CD14-positive monocyte (primary cell): ENCODE results near the gene NADK2. TPM values are rescaled to one million over a fixed set of nuclear protein-coding genes. Genes with fewer than 3 reads are reported as not detected.

Experiments
- DNase-seq, 3 donors: peaks; one replicate each; pipeline ENCODE4 v3.0.0-alpha.2; 2011 to 2022
- H2AFZ ChIP-seq: 2 replicates; pipeline ENCODE4 v1.6.0; 2012; ENCODE audit warnings: mild to moderate bottlenecking, low read depth, low read length, inconsistent platforms; ENCODE audit not compliant: insufficient read depth, poor library complexity, severe bottlenecking
- H3K27ac ChIP-seq, 2 donors: 1 replicate in 1 of 2; 2 replicates in 1 of 2; pipeline ENCODE4 v1.5.1; 2012 to 2013; ENCODE audit warnings: low read length in 2 of 2, control low read depth in 1 of 2, inconsistent platforms in 1 of 2, low read depth in 1 of 2, mild to moderate bottlenecking in 1 of 2
- H3K27me3 ChIP-seq, 2 donors: one replicate each; pipeline versions ENCODE4 v1.6.0 to v1.6.1; 2011 to 2013; ENCODE audit warnings: low read length in 2 of 2; ENCODE audit not compliant: control insufficient read depth in 2 of 2, insufficient read depth in 2 of 2
- H3K36me3 ChIP-seq, 2 donors: replicated peaks in 1 of 2; 1 replicate in 1 of 2; 2 replicates in 1 of 2; pipeline versions ENCODE4 v1.5.1 to v1.6.1; 2012 to 2013; ENCODE audit warnings: low read length in 2 of 2, control low read depth in 1 of 2, inconsistent platforms in 1 of 2, mild to moderate bottlenecking in 1 of 2; ENCODE audit not compliant: insufficient read depth in 2 of 2, control insufficient read depth in 1 of 2
- H3K4me1 ChIP-seq, 2 donors: 1 replicate in 1 of 2; 2 replicates in 1 of 2; pipeline versions ENCODE4 v1.5.1 to v1.6.1; 2012 to 2013; ENCODE audit warnings: low read length in 2 of 2, control low read depth in 1 of 2, inconsistent platforms in 1 of 2, mild to moderate bottlenecking in 1 of 2, moderate library complexity in 1 of 2; ENCODE audit not compliant: insufficient read depth in 2 of 2, control insufficient read depth in 1 of 2
- H3K4me2 ChIP-seq: replicated peaks from 2 replicates; pipeline ENCODE3; 2012; ENCODE audit warnings: low read length, moderate library complexity, mild to moderate bottlenecking; ENCODE audit not compliant: poor library complexity, severe bottlenecking; ENCODE audit errors: extremely low read depth
- H3K4me3 ChIP-seq, 3 experiments: fragments of 200-600 bp in 1 of 3; sonication (generic) in 1 of 3; replicated peaks in 1 of 3; 1 replicate in 2 of 3; 2 replicates in 1 of 3; pipeline ENCODE4 v1.5.1; 2011 to 2013; ENCODE audit warnings: low read length in 3 of 3, mild to moderate bottlenecking in 3 of 3, control low read depth in 2 of 3, low read depth in 2 of 3, inconsistent platforms in 1 of 3, moderate library complexity in 1 of 3
- H3K79me2 ChIP-seq: 2 replicates; pipeline ENCODE4 v1.6.0; 2012; ENCODE audit warnings: mild to moderate bottlenecking, control low read depth, inconsistent platforms, low read length, moderate library complexity; ENCODE audit not compliant: insufficient read depth
- H3K9ac ChIP-seq: 2 replicates; pipeline ENCODE4 v1.6.0; 2017; ENCODE audit warnings: low read length, mild to moderate bottlenecking; ENCODE audit not compliant: insufficient read depth, poor library complexity, severe bottlenecking
- H3K9me3 ChIP-seq, 2 donors: replicated peaks in 1 of 2; 1 replicate in 1 of 2; 2 replicates in 1 of 2; pipeline versions ENCODE4 v1.5.1 to v1.6.1; 2012 to 2013; ENCODE audit warnings: low read length in 2 of 2, control low read depth in 1 of 2; ENCODE audit not compliant: control insufficient read depth in 1 of 2, insufficient read depth in 1 of 2
- H4K20me1 ChIP-seq: 2 replicates; pipeline ENCODE4 v1.6.0; 2012; ENCODE audit warnings: mild to moderate bottlenecking, low read length, control low read depth, moderate library complexity; ENCODE audit not compliant: insufficient read depth
- H3K27ac Mint-ChIP-seq, 7 donors: one replicate each; pipeline ENCODE4 v1.8.0; 2020; ENCODE audit warnings: mild to moderate bottlenecking in 7 of 7, mixed read lengths in 7 of 7, moderate library complexity in 6 of 7, inconsistent platforms in 2 of 7
- H3K27me3 Mint-ChIP-seq, 3 donors: one replicate each; pipeline ENCODE4 v1.8.0; 2021 to 2022; ENCODE audit warnings: low read depth in 3 of 3, mild to moderate bottlenecking in 3 of 3, mixed read lengths in 3 of 3, moderate library complexity in 3 of 3, inconsistent platforms in 1 of 3
- H3K36me3 Mint-ChIP-seq, 2 donors: one replicate each; pipeline ENCODE4 v1.8.0; 2020; ENCODE audit warnings: mixed read lengths in 2 of 2, inconsistent platforms in 1 of 2, mild to moderate bottlenecking in 1 of 2
- H3K4me1 Mint-ChIP-seq: one replicate; pipeline ENCODE4 v1.8.0; 2020; ENCODE audit warnings: mild to moderate bottlenecking, mixed read lengths
- H3K4me3 Mint-ChIP-seq, 2 donors: one replicate each; pipeline ENCODE4 v1.8.0; 2020; ENCODE audit warnings: mild to moderate bottlenecking in 2 of 2, mixed read lengths in 2 of 2, moderate library complexity in 1 of 2
- H3K9me3 Mint-ChIP-seq, 7 donors: one replicate each; pipeline ENCODE4 v1.8.0; 2020 to 2022; ENCODE audit warnings: mixed read lengths in 7 of 7, mild to moderate bottlenecking in 6 of 7, moderate library complexity in 6 of 7, inconsistent platforms in 2 of 7
- WGBS: methylation state at CpG from one replicate; pipeline ENCODE4 v1.1.5; 2013; ENCODE audit warnings: missing lambda C conversion rate; ENCODE audit not compliant: insufficient coverage; 5-methylcytosine and 5-hydroxymethylcytosine counted together
- intact Hi-C, 2 donors: fragments of 100-400 bp; cut with micrococcal nuclease; formaldehyde crosslinking; loops; one replicate each; pipeline versions ENCODE4 v1.15.0 to v1.15.1; 2023
- polyA plus RNA-seq, 3 donors: library from polyadenylated mRNA; depleted of rRNA in 1 of 3; unstranded in 2 of 3; stranded (reverse) in 1 of 3; fragments of 300-500 nt in 2 of 3; fragments of >200 nt in 1 of 3; fragmentation: Illumina TruSeq in 2 of 3; gene quantifications; 1 replicate in 2 of 3; 2 replicates in 1 of 3; pipeline ENCODE4 v1.2.3, GENCODE V29; 2012 to 2021
- TF ChIP-seq, protein P1 (sequence below): fragments of 200-600 bp; IDR thresholded peaks from one replicate; pipeline ENCODE4 v1.8.0; 2022; ENCODE audit warnings: antibody characterized with exemption, mild to moderate bottlenecking

Gene NADK2
- polyA plus RNA-seq, 3 donors, result 2.6 to 5.9 (median 3.3) TPM

DNA sequence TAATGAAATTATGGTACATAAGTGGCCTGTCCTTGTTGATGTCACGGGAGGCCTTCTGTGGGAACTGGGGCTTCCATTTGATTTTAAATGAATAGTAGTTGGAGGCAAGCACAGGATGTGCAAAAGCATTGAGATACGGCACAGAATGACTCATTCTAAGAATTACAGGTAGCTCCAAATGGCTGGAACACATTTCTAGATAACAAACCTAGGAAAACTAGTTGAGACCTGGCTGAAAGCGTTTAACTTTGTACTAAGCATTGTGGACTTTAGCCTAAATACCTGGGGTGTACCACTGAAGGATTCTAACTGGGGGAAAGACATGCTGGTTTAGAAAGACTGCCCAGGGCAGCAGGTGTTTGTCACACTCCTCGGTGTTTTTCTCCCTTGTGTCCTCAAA is 80.4 kb downstream of the NADK2 start:
- peaks cover 55 to 87% of the 10 kb centered on the region in 2 donors for H3K36me3 ChIP-seq
- WGBS, result 100% methylated on average over 1 of the region's 4 CpGs

DNA sequence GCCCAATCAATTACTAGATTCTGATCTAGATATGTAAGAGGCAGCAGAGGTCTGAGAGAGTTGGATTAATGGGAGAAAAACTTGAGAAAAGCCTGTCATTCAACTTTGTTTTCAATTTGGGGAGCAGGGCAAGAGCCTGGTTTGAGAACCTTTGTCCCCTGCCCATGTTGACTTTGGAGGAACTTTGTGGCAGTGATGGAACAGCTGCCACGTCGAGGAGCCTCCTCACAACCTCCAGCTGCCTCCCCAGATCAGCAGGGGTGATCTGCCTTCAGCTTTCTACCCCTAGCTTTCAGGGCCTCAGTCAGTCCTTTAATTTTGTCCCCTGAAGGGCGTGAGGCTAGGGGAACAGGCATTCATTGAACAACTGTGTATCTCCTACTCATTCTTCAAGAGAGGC is 81.1 kb downstream of the NADK2 start:
- peaks cover 52 to 87% of the 10 kb centered on the region in 2 donors for H3K36me3 ChIP-seq
- H4K20me1 ChIP-seq, result no peaks in the 10 kb centered on the region
- no peak overlapping the region for H3K27ac ChIP-seq
- peaks cover 71% of the 10 kb centered on the region for H3K79me2 ChIP-seq
- H3K4me2 ChIP-seq, result no peak overlapping the region
- TF ChIP-seq, protein P1, sequence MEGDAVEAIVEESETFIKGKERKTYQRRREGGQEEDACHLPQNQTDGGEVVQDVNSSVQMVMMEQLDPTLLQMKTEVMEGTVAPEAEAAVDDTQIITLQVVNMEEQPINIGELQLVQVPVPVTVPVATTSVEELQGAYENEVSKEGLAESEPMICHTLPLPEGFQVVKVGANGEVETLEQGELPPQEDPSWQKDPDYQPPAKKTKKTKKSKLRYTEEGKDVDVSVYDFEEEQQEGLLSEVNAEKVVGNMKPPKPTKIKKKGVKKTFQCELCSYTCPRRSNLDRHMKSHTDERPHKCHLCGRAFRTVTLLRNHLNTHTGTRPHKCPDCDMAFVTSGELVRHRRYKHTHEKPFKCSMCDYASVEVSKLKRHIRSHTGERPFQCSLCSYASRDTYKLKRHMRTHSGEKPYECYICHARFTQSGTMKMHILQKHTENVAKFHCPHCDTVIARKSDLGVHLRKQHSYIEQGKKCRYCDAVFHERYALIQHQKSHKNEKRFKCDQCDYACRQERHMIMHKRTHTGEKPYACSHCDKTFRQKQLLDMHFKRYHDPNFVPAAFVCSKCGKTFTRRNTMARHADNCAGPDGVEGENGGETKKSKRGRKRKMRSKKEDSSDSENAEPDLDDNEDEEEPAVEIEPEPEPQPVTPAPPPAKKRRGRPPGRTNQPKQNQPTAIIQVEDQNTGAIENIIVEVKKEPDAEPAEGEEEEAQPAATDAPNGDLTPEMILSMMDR, result no peak
- no peak overlapping the region for H3K4me3 Mint-ChIP-seq
- peak overlapping the region in 1 of 7 donors; percentile 21 for H3K27ac Mint-ChIP-seq
- peaks cover 0 to 6% (median 0%) of the 10 kb centered on the region in 7 donors for H3K9me3 Mint-ChIP-seq
- H3K4me1 ChIP-seq, result peaks cover 10 to 12% of the 10 kb centered on the region in 2 donors
- no peak for DNase-seq
- peaks cover 0 to 2% (median 0%) of the 10 kb centered on the region in 3 donors for H3K27me3 Mint-ChIP-seq
- no peaks in the 10 kb centered on the region for H3K27me3 ChIP-seq
- H3K9ac ChIP-seq, result no peak overlapping the region
- H3K36me3 Mint-ChIP-seq, result peaks cover 67 to 81% of the 10 kb centered on the region in 2 donors
- intact Hi-C loops, result no loop called here
- no peak overlapping the region for H2AFZ ChIP-seq
- peaks cover 19% of the 10 kb centered on the region for H3K4me1 Mint-ChIP-seq
- no peak overlapping the region for H3K4me3 ChIP-seq
- no peaks in the 10 kb centered on the region for H3K9me3 ChIP-seq
- WGBS, result 100% methylated on average over 3 of the region's 3 CpGs

More for the DNA sequence above, 80.4 kb downstream of the NADK2 start:
- no peak for DNase-seq
- Histone ChIP-seq H3K9me3 (no peaks in the 10 kb centered on the region), H3K4me1 (peaks cover 10 to 12% of the 10 kb centered on the region in 2 donors), H3K27ac (no peak overlapping the region), H3K4me3 (no peak overlapping the region), H2AFZ (no peak overlapping the region), H4K20me1 (no peaks in the 10 kb centered on the region), H3K79me2 (peaks cover 69% of the 10 kb centered on the region), H3K27me3 (no peaks in the 10 kb centered on the region), H3K4me2 (no peak overlapping the region), H3K9ac (no peak overlapping the region)
- H3K27me3 Mint-ChIP-seq, result peaks cover 0 to 2% (median 0%) of the 10 kb centered on the region in 3 donors
- intact Hi-C loops, result no loop called here
- no peak overlapping the region for H3K4me3 Mint-ChIP-seq
- TF ChIP-seq, protein P1, result no peak
- H3K36me3 Mint-ChIP-seq, result peaks cover 65 to 79% of the 10 kb centered on the region in 2 donors
- H3K4me1 Mint-ChIP-seq, result peaks cover 19% of the 10 kb centered on the region
- H3K9me3 Mint-ChIP-seq, result peaks cover 0 to 6% (median 0%) of the 10 kb centered on the region in 7 donors
- peak overlapping the region in 3 of 7 donors; percentile 18 to 58 (median 36) for H3K27ac Mint-ChIP-seq
